Measurements from ENCODE around the gene SSBP3.
A peak's percentile ranks its signal among the peaks of the same experiment; 100 is the strongest.
"Not testable (repeated sequence)": the region's sequence is repeated elsewhere in the genome, so short reads cannot be mapped to it uniquely, and the experiment has no call there.

Gene SSBP3

GRCh38 chr1:54215523-54215922 lies 190.7 kb downstream of the SSBP3 start:
- DNase-seq = no peak

DNA sequence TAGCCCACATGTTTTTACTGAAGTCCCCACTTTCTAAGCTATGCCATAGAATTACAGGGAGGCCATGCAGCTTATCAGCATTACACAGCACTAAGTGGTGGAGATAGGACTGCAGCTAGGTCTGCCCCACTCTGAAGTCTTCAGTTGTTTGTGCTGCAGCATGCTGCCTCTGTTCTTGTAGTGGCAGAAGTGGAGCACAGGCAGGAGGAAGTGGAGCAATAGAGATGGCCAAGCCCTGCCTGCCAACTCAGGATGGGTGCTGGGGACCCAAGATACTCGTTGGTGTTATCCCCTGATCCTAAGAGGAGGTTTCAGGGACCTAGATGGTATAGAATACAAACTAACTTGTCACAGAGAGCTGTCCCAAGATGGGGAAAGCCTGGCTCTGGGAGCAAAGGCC lies 193.3 kb downstream of the SSBP3 start:
- no peak for DNase-seq

- DNase-seq = not testable (repeated sequence)
Measured at GRCh38 chr1:54207896-54208295, 198.3 kb downstream of the SSBP3 start.

DNA sequence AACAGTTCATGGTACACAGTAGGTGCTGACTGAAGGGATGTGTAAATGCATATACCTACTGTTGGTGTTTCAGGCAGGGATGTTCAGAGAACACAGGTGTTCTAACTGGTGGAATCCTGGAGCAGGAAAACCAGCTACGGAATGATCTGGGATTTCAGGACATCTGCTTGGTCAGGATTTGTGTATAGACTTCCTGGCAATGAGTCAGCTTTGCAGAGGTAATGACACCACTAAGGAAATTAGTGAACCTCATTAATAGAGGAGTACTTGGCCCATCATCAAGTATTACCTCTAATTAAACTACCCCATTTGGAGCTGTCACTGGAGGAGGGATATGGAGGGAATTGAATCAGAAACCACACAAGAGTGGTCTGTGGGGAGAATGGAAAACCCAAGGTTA lies 198.9 kb downstream of the SSBP3 start:
- DNase-seq = no peak

GRCh38 chr1:54204199-54204598 lies 202.0 kb downstream of the SSBP3 start:
- no peak for DNase-seq

- no peak for DNase-seq
Measured at GRCh38 chr1:54200519-54200997, 205.6 kb downstream of the SSBP3 start.

DNA sequence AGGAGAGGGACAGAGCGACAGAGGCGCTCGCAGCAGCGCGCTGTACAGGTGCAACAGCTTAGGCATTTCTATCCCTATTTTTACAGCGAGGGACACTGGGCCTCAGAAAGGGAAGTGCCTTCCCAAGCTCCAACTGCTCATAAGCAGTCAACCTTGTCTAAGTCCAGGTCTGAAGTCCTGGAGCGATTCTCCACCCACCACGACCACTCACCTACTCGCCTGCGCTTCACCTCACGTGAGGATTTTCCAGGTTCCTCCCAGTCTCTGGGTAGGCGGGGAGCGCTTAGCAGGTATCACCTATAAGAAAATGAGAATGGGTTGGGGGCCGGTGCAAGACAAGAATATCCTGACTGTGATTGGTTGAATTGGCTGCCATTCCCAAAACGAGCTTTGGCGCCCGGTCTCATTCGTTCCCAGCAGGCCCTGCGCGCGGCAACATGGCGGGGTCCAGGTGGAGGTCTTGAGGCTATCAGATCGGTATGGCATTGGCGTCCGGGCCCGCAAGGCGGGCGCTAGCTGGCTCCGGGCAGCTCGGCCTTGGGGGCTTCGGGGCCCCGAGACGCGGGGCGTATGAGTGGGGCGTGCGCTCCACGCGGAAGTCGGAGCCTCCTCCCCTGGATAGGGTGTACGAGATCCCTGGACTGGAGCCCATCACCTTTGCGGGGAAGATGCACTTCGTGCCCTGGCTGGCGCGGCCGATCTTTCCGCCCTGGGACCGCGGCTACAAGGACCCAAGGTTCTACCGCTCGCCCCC lies 206.3 kb downstream of the SSBP3 start, which contains the start of the genes CYB5RL and MRPL37:
TSS of gene CYB5RL (minus strand) at position 266 of the 754 bp plus-strand sequence. CDS start 4,414 bp downstream, outside the sequence.
TSS of gene MRPL37 (plus strand) at position 403 of the 754 bp plus-strand sequence. CDS start at position 480, 77 bp downstream.
- DNase-seq = peak; percentile 71

- no peak for DNase-seq
Measured at GRCh38 chr1:54199151-54199764, 206.9 kb downstream of the SSBP3 start.

DNA sequence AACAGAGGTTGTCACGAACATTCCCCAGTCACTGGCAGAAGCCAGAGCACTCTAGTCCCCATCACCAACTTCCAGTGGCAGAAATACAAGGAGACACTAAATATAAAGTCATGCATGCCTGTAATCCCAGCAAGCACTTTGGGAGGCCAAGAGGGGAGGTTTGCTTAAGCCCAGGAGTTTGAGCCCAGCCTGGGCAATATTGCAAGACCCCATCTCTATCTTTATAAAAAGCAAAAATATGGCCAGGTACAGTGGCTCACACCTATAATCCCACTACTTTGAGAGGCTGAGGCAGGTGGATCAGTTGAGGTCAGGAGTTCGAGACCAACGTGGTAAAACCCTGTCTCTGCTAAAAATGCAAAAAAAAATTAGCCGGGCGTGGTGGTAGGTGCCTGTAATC lies 212.7 kb downstream of the SSBP3 start:
- no peak for DNase-seq

DNA sequence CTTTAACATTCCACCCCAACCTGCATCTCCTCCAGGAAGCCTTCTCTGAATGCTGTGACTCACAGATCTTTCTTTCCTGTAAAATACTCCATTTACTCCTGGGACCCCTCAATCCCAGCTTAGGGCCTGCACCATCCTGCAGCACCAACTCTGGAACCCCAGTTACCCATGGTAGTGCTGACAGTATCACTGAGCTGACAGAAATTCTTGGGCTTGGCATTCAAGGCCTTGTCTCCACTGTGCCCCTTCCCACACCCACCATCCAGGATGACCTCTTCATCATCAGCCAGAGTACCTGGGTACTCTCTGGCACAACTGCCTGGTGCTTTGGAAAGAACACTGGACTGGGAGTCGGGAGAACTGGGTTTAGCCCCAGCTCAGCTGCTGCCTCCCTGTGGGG lies 214.7 kb downstream of the SSBP3 start:
- DNase-seq = no peak

GRCh38 chr1:54190526-54190925 lies 215.7 kb downstream of the SSBP3 start:
- no peak for DNase-seq

GRCh38 chr1:54188291-54188690 lies 217.9 kb downstream of the SSBP3 start:
- DNase-seq = no peak

- no peak for DNase-seq
Measured at GRCh38 chr1:54186056-54186455, 220.1 kb downstream of the SSBP3 start.

GRCh38 chr1:54180701-54181360 lies 225.4 kb downstream of the SSBP3 start:
- DNase-seq = no peak

DNA sequence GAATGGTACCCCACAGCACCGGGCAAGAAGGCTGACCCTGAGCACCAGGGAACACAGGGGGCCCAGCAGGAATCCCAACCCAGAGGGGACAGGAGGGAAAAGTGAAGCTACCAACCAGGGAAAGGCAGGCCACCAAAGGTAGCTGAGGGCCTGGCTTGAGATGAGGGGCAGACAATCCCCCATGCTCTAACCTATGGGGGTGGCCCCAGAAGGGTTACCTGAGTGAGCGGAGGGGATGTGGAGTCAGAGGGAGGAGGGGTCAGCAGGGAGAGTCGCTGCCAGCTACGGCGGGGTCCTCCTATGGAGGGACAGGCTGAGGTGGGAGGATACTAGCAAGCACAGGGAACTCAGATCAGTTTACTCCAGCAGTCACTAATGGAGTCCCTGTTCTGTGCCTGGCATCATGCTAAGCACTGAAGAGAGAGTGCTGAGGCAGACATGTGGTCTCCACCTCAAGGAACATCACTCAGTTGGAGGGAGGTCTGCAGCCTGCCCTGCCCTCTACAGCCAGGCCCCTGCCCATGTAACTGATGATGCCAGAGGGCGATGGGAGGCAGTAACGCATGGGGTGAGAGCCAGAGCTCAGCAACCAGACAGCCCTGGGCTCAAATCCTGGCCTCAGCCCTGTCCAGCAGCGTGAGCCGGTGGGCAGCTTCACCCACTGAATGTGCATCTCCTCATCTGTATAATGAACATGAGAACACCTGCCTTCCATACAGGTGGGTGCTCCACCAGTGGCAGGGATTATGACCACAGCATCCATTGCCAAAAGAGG lies 227.7 kb downstream of the SSBP3 start:
- DNase-seq = no peak

GRCh38 chr1:54177726-54178125 lies 228.5 kb downstream of the SSBP3 start:
- DNase-seq = no peak

DNA sequence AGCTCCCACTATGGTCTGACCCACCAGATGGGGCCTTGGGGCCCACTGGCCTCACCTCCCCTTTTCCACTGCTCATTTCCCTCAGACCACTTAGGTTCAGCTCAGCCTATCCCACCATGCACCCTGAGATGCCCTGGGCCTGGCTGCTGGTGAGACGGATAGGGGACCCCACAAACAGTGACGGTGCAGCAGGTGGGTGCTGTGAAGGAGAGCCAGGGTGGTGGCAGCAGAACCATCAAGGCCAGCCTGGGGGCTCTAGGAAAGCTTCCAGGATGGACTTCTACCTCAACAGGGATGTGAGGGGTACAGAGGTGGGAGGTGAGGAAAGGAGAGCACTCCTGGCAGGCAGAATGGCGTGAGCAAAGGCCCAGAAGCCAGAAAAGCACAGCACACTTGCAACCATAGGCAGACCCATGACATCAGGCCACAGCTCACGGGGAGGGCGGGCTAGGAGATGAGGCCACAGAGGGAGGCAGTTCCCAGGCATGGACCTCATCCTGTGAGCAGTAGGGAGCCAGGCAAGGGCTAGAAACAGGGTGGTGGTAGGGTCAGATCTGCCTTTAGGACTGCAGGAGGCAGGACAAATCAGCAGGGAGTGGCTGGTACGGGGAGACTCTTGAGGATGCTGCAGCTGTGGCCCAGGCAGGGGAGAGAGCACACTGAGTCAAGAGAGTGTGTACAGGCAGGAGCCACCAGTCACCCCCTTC lies 229.4 kb downstream of the SSBP3 start:
- no peak for DNase-seq
